Esophagus muscularis mucosa (tissue), 4 donors: ENCODE measurements around the gene ADAMTS14. TPM values are rescaled to one million over a fixed set of nuclear protein-coding genes. Genes with fewer than 3 reads are reported as not detected.
A peak's percentile ranks its signal among the peaks of the same experiment; 100 is the strongest.

Experiments
- DNase-seq: peaks from one replicate; pipeline ENCODE4 v3.0.0-alpha.2; 2017; ENCODE audit errors: extremely low spot score
- H3K27ac ChIP-seq, 4 donors: fragments of 200-600 bp; sonication (generic); replicated peaks in 1 of 4; 1 replicate in 3 of 4; 2 replicates in 1 of 4; pipeline ENCODE4 v1.5.1; 2016 to 2019; ENCODE audit warnings: mild to moderate bottlenecking in 1 of 4
- H3K27me3 ChIP-seq, 4 donors: fragments of 200-600 bp; sonication (generic); one replicate each; pipeline versions ENCODE4 v1.5.1 to v1.6.0; 2016 to 2019
- H3K36me3 ChIP-seq, 4 donors: fragments of 200-600 bp; sonication (generic); one replicate each; pipeline ENCODE4 v1.5.1; 2016 to 2019
- H3K4me1 ChIP-seq, 4 donors: fragments of 200-600 bp; sonication (generic); one replicate each; pipeline ENCODE4 v1.5.1; 2016 to 2019
- H3K4me3 ChIP-seq, 4 donors: fragments of 200-600 bp; sonication (generic); 1 replicate in 2 of 4; 2 replicates in 2 of 4; pipeline ENCODE4 v1.5.1; 2016 to 2019; ENCODE audit warnings: mild to moderate bottlenecking in 4 of 4, moderate library complexity in 1 of 4
- H3K9me3 ChIP-seq, 4 donors: fragments of 200-600 bp; sonication (generic); 1 replicate in 3 of 4; 2 replicates in 1 of 4; pipeline ENCODE4 v1.5.1; 2016 to 2019
- EP300 ChIP-seq: sonication (generic); formaldehyde crosslinking; IDR thresholded peaks from one replicate; pipeline ENCODE4 v1.6.1; 2017; ENCODE audit warnings: antibody characterized with exemption
- POLR2A ChIP-seq: fragments of 450-650 bp; IDR thresholded peaks from one replicate; pipeline ENCODE4 v1.6.1; 2017; ENCODE audit warnings: antibody characterized with exemption, moderate library complexity, mild to moderate bottlenecking, low read depth
- POLR2AphosphoS5 ChIP-seq, 2 donors: sonication (generic); formaldehyde crosslinking; IDR thresholded peaks; one replicate each; pipeline ENCODE4 v1.6.1; 2017; ENCODE audit warnings: antibody characterized with exemption in 2 of 2
- WGBS: methylation state at CpG from one replicate; pipeline ENCODE4 v1.1.5; 2018; 5-methylcytosine and 5-hydroxymethylcytosine counted together
- intact Hi-C: fragments of 100-400 bp; cut with DNase I; formaldehyde crosslinking; loops from one replicate; pipeline ENCODE4 v1.15.1; 2023
- total RNA-seq, 4 donors: library from RNA; depleted of rRNA; stranded (reverse); fragments of >200 nt; gene quantifications; one replicate each; pipeline versions ENCODE4 v1.1.0 to v1.2.1, GENCODE V29; 2016
- TF ChIP-seq, protein P1 (sequence below), 3 experiments: fragments of 200-600 bp in 2 of 3; fragments of 450-650 bp in 1 of 3; sonication (generic) in 2 of 3; IDR thresholded peaks; one replicate each; pipeline ENCODE4 v1.5.1; 2017 to 2019; ENCODE audit warnings: antibody characterized with exemption in 3 of 3, mild to moderate bottlenecking in 2 of 3, moderate library complexity in 1 of 3

ADAMTS14 gene
- total RNA-seq, 4 donors from 2014 or later: 0.13 to 0.50 TPM; not detected in 2

DNA sequence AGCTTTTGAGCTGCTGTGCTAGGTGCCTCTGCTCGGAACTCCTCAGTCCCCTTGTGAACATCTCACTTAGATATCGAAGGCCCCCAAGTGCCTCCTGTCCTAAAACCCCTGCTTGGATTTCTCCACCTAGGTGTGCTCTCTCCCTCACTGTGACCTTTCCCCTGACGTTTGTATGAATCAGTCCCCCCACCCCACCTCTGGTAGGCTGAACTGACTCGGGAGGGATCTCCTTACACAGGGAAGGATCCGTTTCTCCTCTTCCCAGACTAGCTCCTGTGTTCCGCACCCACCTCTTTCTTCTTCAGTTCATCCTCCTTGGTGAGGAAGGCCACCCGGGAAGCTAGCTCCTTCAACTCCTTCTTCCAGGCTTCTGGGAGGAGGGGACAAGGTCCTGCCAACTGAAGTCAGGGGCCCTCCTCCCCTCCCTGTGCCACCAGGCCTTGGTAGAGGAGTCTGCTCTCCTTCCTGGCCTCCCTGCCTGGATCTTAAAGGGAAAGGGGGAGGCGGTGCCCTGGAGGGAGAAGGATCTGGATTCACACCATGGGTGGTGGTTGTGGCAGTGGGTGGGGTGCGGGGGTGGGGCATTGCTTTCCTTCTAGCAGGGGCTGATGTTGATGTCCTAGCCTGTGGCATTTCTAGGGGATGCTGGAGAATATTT is 106.1 kb downstream of the ADAMTS14 start:
- H3K27ac ChIP-seq: no peak overlapping the region
- no peaks in the 10 kb centered on the region for H3K9me3 ChIP-seq
- H3K4me1 ChIP-seq: no peaks in the 10 kb centered on the region
- no peaks in the 10 kb centered on the region for H3K27me3 ChIP-seq
- no peaks in the 10 kb centered on the region for H3K36me3 ChIP-seq
- DNase-seq: peak; percentile 62
- intact Hi-C loops: no loop called here
- 87% methylated on average over 9 of the region's 9 CpGs for WGBS
- no peak overlapping the region for H3K4me3 ChIP-seq
- no peak for TF ChIP-seq EP300
- TF ChIP-seq, protein P1, sequence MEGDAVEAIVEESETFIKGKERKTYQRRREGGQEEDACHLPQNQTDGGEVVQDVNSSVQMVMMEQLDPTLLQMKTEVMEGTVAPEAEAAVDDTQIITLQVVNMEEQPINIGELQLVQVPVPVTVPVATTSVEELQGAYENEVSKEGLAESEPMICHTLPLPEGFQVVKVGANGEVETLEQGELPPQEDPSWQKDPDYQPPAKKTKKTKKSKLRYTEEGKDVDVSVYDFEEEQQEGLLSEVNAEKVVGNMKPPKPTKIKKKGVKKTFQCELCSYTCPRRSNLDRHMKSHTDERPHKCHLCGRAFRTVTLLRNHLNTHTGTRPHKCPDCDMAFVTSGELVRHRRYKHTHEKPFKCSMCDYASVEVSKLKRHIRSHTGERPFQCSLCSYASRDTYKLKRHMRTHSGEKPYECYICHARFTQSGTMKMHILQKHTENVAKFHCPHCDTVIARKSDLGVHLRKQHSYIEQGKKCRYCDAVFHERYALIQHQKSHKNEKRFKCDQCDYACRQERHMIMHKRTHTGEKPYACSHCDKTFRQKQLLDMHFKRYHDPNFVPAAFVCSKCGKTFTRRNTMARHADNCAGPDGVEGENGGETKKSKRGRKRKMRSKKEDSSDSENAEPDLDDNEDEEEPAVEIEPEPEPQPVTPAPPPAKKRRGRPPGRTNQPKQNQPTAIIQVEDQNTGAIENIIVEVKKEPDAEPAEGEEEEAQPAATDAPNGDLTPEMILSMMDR (IDR thresholded peaks at IDR 0.05): no peak
- no peak for TF ChIP-seq POLR2AphosphoS5 (IDR thresholded peaks at IDR 0.05)
- TF ChIP-seq POLR2A: no peak

DNA sequence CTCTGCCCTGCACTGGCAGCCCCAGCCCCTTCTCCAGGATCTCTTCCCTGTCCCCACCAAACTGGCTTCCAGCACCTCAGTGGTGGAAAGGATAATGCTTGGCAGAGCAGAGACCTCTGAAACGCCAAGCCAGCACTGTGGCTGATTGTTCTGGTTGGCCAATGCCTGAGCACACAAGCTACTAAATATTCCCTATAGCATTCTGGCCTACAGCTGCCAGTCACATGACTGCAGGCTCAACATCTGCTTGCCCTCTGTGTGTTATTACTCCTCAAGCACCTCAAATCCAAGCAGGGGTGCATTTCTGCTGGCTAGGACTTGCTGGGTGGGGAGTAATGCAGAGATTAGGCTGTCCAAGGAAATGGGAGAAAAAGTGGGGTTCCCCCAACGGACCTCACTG is 106.8 kb downstream of the ADAMTS14 start:
- Histone ChIP-seq H3K4me3 (no peak overlapping the region), H3K27ac (no peak overlapping the region), H3K36me3 (no peaks in the 10 kb centered on the region), H3K27me3 (no peaks in the 10 kb centered on the region), H3K4me1 (no peaks in the 10 kb centered on the region), H3K9me3 (no peaks in the 10 kb centered on the region)
- TF ChIP-seq POLR2A (no peak), EP300 (no peak), POLR2AphosphoS5 (IDR thresholded peaks at IDR 0.05) (no peak)
- TF ChIP-seq, protein P1 (IDR thresholded peaks at IDR 0.05): no peak
- peak; percentile 85 for DNase-seq
- intact Hi-C loops: no loop called here
- 75% methylated on average over 2 of the region's 2 CpGs for WGBS

DNA sequence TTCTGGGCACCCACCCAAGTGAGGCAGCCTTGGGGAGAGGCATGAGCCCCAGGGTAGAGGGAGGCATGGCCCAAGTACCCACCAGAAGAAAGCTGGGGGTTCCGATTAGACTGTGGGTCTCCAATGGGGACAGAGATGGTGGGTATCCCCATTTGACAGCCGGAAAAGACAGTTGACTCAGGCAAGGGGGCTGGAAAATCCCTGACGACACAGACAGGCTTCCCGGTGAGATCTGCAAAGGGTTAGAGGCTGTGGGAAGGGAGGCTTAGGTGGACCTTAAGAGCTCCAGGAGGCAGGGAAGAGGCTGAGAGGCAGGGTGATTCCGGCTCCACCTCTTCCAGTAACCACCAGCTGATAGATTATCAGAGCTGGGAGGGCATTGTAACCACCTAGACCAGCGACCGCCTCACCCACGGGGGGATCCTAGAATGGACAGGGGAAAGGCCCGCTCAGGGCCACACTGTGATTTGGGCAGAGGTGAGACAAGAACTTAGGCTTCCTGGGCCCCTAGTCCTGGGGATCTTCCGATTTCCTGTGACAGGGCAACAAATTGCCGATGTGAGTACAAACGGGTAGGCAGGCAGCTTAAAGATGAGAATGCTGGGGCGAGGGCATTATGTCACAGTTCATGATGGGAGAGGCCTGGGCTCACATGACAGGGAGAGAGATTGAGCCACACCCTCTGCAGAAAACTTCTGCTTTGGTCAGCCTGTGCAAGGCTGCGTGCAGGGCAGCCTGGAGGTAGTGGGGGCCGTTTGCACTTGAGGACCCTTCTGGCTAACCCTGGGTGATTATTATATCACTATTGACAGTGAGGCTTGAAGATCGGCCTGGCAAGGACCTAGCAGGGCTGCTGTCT is 107.4 kb downstream of the ADAMTS14 start:
- DNase-seq: peak; percentile 89
- H3K27ac ChIP-seq: no peak overlapping the region
- intact Hi-C loops: no loop called here
- no peaks in the 10 kb centered on the region for H3K9me3 ChIP-seq
- H3K27me3 ChIP-seq: no peaks in the 10 kb centered on the region
- no peaks in the 10 kb centered on the region for H3K36me3 ChIP-seq
- WGBS: 88% methylated on average over 15 of the region's 16 CpGs
- TF ChIP-seq POLR2A (no peak), POLR2AphosphoS5 (IDR thresholded peaks at IDR 0.05) (no peak), EP300 (no peak)
- TF ChIP-seq, protein P1 (IDR thresholded peaks at IDR 0.05): no peak
- no peaks in the 10 kb centered on the region for H3K4me1 ChIP-seq
- no peak overlapping the region for H3K4me3 ChIP-seq

DNA sequence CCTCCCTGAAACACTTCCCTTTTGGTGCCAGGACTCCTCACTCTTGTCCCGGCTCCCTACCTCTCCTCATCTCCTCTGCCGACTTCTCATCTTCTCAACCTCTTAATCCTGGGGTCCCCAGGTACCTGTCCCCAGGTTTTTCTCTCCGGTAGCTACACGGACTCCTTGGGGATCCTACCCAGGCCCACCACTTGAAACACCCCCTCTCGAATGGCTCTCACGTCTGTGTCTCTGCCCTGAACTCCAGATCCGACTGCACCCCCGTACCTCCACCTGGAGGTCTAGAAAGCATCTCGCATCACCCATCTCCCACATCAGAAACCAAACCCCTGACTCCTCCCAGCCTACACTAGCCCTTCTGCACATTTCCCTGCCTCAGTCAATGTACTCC is 108.1 kb downstream of the ADAMTS14 start:
- DNase-seq: peak; percentile 60
- Histone ChIP-seq H3K27ac (no peak overlapping the region), H3K4me1 (no peaks in the 10 kb centered on the region), H3K36me3 (no peaks in the 10 kb centered on the region), H3K27me3 (no peaks in the 10 kb centered on the region), H3K4me3 (no peak overlapping the region), H3K9me3 (no peaks in the 10 kb centered on the region)
- TF ChIP-seq, protein P1 (IDR thresholded peaks at IDR 0.05): no peak
- no peak for TF ChIP-seq POLR2AphosphoS5 (IDR thresholded peaks at IDR 0.05)
- TF ChIP-seq POLR2A: no peak
- TF ChIP-seq EP300: no peak
- 96% methylated on average over 9 of the region's 9 CpGs for WGBS
- intact Hi-C loops: no loop called here
